Endothelial cell of umbilical vein (primary cell): ENCODE measurements around the gene PRKAR1A. TPM values are rescaled to one million over a fixed set of nuclear protein-coding genes. Genes with fewer than 3 reads are reported as not detected.

Experiments
- BruUV-seq: library from RNA; stranded (reverse); fragments of 400-500 nt; replicated peaks from 2 replicates; lab custom pipeline; 2021; lab: Mats Ljungman, UMichigan
- CTCF ChIA-PET: fragments of 300-600, 350-600 bp; sonication (Branson Sonifier 250); formaldehyde crosslinking; loops from one replicate; lab custom pipeline; 2021; ENCODE audit warnings: antibody characterized with exemption, inconsistent platforms; lab: Charles Lee
- POLR2A ChIA-PET: fragments of 300-600, 350-600 bp; sonication (Branson Sonifier 250); formaldehyde crosslinking; loops from one replicate; lab custom pipeline; 2021; ENCODE audit warnings: antibody characterized with exemption, inconsistent platforms; lab: Charles Lee
- DNase-seq: peaks from one replicate; pipeline ENCODE4 v3.0.0-alpha.2; 2011; ENCODE audit warnings: low read depth, low spot score
- FAIRE-seq: peaks from 2 replicates; lab custom pipeline; 2011; peaks lifted over from hg19 to GRCh38; lab: Jason Lieb, UNC
- H2AFZ ChIP-seq: 2 replicates; pipeline ENCODE4 v1.6.0; 2012; ENCODE audit warnings: low read depth, low read length, control low read depth, inconsistent platforms
- H3K27ac ChIP-seq: 2 replicates; pipeline ENCODE4 v1.5.1; 2011; ENCODE audit warnings: low read depth, mild to moderate bottlenecking, control low read depth, low read length, moderate library complexity; ENCODE audit not compliant: insufficient read depth
- H3K27me3 ChIP-seq, 2 experiments: 2 replicates each; pipeline versions ENCODE4 v1.6.0 to v1.6.1; 2011; ENCODE audit warnings: low read length in 2 of 2, mixed read lengths in 1 of 2; ENCODE audit not compliant: control insufficient read depth in 2 of 2, insufficient read depth in 2 of 2
- H3K36me3 ChIP-seq, 2 experiments: 2 replicates in 1 of 2; 3 replicates in 1 of 2; pipeline ENCODE4 v1.5.1; 2011; ENCODE audit warnings: low read length in 2 of 2, mild to moderate bottlenecking in 1 of 2, moderate library complexity in 1 of 2; ENCODE audit not compliant: control insufficient read depth in 2 of 2, insufficient read depth in 2 of 2; ENCODE audit errors: extremely low read depth in 1 of 2
- H3K4me1 ChIP-seq: 3 replicates; pipeline ENCODE4 v1.5.1; 2011; ENCODE audit warnings: mild to moderate bottlenecking, low read length; ENCODE audit not compliant: control insufficient read depth, insufficient read depth; ENCODE audit errors: extremely low read depth
- H3K4me2 ChIP-seq: 2 replicates; pipeline ENCODE4 v1.6.1; 2011; ENCODE audit warnings: low read length, control low read depth, mixed read lengths; ENCODE audit not compliant: insufficient read depth
- H3K4me3 ChIP-seq, 3 experiments: fragments of 200-600 bp in 1 of 3; sonication (generic), shearing (Covaris generic) in 1 of 3; replicated peaks in 1 of 3; 2 replicates each; pipeline ENCODE4 v1.5.1; 2011 to 2016; ENCODE audit warnings: control low read depth in 3 of 3, low read length in 3 of 3, mild to moderate bottlenecking in 2 of 3, inconsistent platforms in 1 of 3, low read depth in 1 of 3, moderate library complexity in 1 of 3; ENCODE audit not compliant: insufficient read depth in 1 of 3
- H3K79me2 ChIP-seq: 2 replicates; pipeline ENCODE4 v1.6.0; 2012; ENCODE audit warnings: low read length, inconsistent platforms; ENCODE audit not compliant: control insufficient read depth, insufficient read depth
- H3K9ac ChIP-seq: replicated peaks from 2 replicates; pipeline ENCODE3; 2011; ENCODE audit warnings: low read length, control low read depth; ENCODE audit not compliant: insufficient read depth; ENCODE audit errors: extremely low read depth
- H3K9me1 ChIP-seq: replicated peaks from 3 replicates; pipeline ENCODE4 v1.6.0; 2011; ENCODE audit warnings: mild to moderate bottlenecking, low read length; ENCODE audit not compliant: control insufficient read depth, insufficient read depth; ENCODE audit errors: extremely low read depth
- H3K9me3 ChIP-seq: replicated peaks from 2 replicates; pipeline ENCODE4 v1.5.1; 2012; ENCODE audit warnings: low read length, inconsistent platforms; ENCODE audit not compliant: control insufficient read depth, insufficient read depth
- H4K20me1 ChIP-seq: replicated peaks from 2 replicates; pipeline ENCODE3; 2011; ENCODE audit warnings: mild to moderate bottlenecking, low read length; ENCODE audit not compliant: control insufficient read depth, insufficient read depth; ENCODE audit errors: extremely low read depth
- EZH2 ChIP-seq: IDR thresholded peaks from 2 replicates; pipeline ENCODE4 v1.6.1; 2012; ENCODE audit warnings: borderline replicate concordance, low read depth, mild to moderate bottlenecking, moderate library complexity, low read length, inconsistent platforms; ENCODE audit not compliant: severe bottlenecking
- FOS ChIP-seq: IDR thresholded peaks from 2 replicates; pipeline ENCODE4 v1.6.1; 2011; ENCODE audit warnings: mild to moderate bottlenecking, low read length, moderate library complexity, borderline replicate concordance; ENCODE audit not compliant: insufficient read depth
- GATA2 ChIP-seq: IDR thresholded peaks from 2 replicates; pipeline ENCODE4 v1.7.0; 2011; ENCODE audit warnings: low read depth, mild to moderate bottlenecking, moderate library complexity, mixed read lengths, low read length; ENCODE audit not compliant: insufficient read length, insufficient read depth
- JUN ChIP-seq: IDR thresholded peaks from 2 replicates; pipeline ENCODE4 v1.6.1; 2011; ENCODE audit warnings: borderline replicate concordance, low read depth; ENCODE audit not compliant: insufficient read length, insufficient read depth
- MYC ChIP-seq: IDR thresholded peaks from one replicate; pipeline ENCODE4 v1.6.1; 2011; ENCODE audit warnings: mild to moderate bottlenecking, low read depth, low read length
- POLR2A ChIP-seq: IDR thresholded peaks from 2 replicates; pipeline ENCODE4 v1.6.1; 2012; ENCODE audit warnings: low read depth, mild to moderate bottlenecking, control low read depth, low read length
- POLR2AphosphoS5 ChIP-seq: IDR thresholded peaks from 2 replicates; pipeline ENCODE4 v1.6.1; 2012; ENCODE audit warnings: low read depth, mild to moderate bottlenecking, control low read depth, low read length, moderate library complexity; ENCODE audit not compliant: insufficient read depth
- dilution Hi-C: fragments of 300-500 bp; cut with MboI; formaldehyde crosslinking; loops from one replicate; pipeline ENCODE4 v1.15.0; 2019; ENCODE audit warnings: low sequenced_read_pairs; ENCODE audit not compliant: extremely low pct_ligation_motif_present
- intact Hi-C: fragments of 100-400 bp; cut with micrococcal nuclease; formaldehyde crosslinking; loops from one replicate; pipeline ENCODE4 v1.10.0; 2022
- polyA plus RNA-seq, 4 experiments: library from polyadenylated mRNA; depleted of rRNA in 3 of 4; stranded (reverse) in 3 of 4; unstranded in 1 of 4; fragments of >200 nt; gene quantifications; 2 replicates each; pipeline versions ENCODE4 v1.2.1 to v1.2.3, GENCODE V29; 2011 to 2012; ENCODE audit warnings: missing spikeins in 1 of 4
- total RNA-seq: library from RNA; stranded (reverse); gene quantifications from 2 replicates; pipeline ENCODE4 v1.2.3, GENCODE V29; 2021
- TF ChIP-seq, protein P1 (sequence below), 2 donors: IDR thresholded peaks; 1 replicate in 1 of 2; 2 replicates in 1 of 2; pipeline ENCODE4 v1.5.1; 2011; ENCODE audit warnings: low read length in 2 of 2, mild to moderate bottlenecking in 2 of 2, moderate library complexity in 2 of 2, control low read depth in 1 of 2, inconsistent platforms in 1 of 2, low read depth in 1 of 2; ENCODE audit not compliant: insufficient read depth in 1 of 2; ENCODE audit errors: extremely low read depth in 1 of 2
- TF ChIP-seq, protein P2 (sequence below): IDR thresholded peaks from 2 replicates; pipeline ENCODE4 v1.6.1; 2011; ENCODE audit not compliant: insufficient read depth, insufficient read length

The PRKAR1A gene
- total and polyA plus RNA-seq, 2 donors (not counting 3 experiments of a cell fraction or from before 2014, with no cell fraction given), result 92.0 to 257 TPM

DNA sequence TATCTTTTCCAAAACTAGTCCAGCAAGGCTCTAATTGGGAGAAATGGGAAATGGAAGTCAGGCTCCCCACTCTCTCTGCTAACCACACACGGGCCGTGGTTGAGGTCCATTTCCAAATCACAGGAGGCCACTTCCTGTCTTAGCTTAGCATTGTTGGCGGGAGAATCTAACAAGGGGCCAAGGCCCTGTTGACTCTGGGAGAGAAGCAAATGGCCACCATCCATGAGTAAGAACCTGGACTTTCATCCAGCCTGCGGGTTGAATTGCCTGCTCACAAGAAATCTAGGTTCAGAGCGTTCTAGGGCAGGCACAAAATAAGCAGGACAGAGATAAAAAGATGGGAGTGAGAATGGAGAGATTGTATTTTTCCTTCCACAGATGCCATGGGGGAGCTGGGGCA lies 83.3 kb downstream of the PRKAR1A start:
- FAIRE-seq (no peak), DNase-seq (no peak)
- no peaks in the 10 kb centered on the region for H3K36me3 ChIP-seq
- intact Hi-C loops, result no loop called here
- H3K9me3 ChIP-seq, result no peaks in the 10 kb centered on the region
- H3K4me2 ChIP-seq, result no peak overlapping the region
- no peak overlapping the region for H3K4me3 ChIP-seq
- no peak overlapping the region for H3K27ac ChIP-seq
- H3K4me1 ChIP-seq, result peaks cover under 1% of the 10 kb centered on the region
- ChIA-PET CTCF (interaction anchor here (0.6 to 1.3 kb wide), 2 partner anchors 16 to 129 kb away, joined by 3 to 4 read pairs; no protein-coding TSS in a partner anchor), POLR2A (no interaction called here)
- H3K27me3 ChIP-seq, result peaks cover 20 to 25% of the 10 kb centered on the region in 2 experiments
- H3K79me2 ChIP-seq, result no peaks in the 10 kb centered on the region
- H3K9ac ChIP-seq, result no peak overlapping the region
- no TSS peak for BruUV-seq
- H2AFZ ChIP-seq, result no peak overlapping the region
- dilution Hi-C loops, result no loop called here
- H4K20me1 ChIP-seq, result no peaks in the 10 kb centered on the region
- no peak for TF ChIP-seq EZH2
- TF ChIP-seq, protein P1, sequence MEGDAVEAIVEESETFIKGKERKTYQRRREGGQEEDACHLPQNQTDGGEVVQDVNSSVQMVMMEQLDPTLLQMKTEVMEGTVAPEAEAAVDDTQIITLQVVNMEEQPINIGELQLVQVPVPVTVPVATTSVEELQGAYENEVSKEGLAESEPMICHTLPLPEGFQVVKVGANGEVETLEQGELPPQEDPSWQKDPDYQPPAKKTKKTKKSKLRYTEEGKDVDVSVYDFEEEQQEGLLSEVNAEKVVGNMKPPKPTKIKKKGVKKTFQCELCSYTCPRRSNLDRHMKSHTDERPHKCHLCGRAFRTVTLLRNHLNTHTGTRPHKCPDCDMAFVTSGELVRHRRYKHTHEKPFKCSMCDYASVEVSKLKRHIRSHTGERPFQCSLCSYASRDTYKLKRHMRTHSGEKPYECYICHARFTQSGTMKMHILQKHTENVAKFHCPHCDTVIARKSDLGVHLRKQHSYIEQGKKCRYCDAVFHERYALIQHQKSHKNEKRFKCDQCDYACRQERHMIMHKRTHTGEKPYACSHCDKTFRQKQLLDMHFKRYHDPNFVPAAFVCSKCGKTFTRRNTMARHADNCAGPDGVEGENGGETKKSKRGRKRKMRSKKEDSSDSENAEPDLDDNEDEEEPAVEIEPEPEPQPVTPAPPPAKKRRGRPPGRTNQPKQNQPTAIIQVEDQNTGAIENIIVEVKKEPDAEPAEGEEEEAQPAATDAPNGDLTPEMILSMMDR (IDR thresholded peaks at IDR 0.05; ENCODE audit: extremely low read depth in 1 of 2, insufficient read depth in 1 of 2, low read depth in 1 of 2, low read length in 2 of 2), result no peak
- no peak for TF ChIP-seq JUN
- TF ChIP-seq, protein P2, sequence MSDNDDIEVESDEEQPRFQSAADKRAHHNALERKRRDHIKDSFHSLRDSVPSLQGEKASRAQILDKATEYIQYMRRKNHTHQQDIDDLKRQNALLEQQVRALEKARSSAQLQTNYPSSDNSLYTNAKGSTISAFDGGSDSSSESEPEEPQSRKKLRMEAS, result no peak
- no peak for TF ChIP-seq GATA2
- no peak for TF ChIP-seq POLR2A
- no peak for TF ChIP-seq MYC
- TF ChIP-seq FOS, result no peak
- no peak for TF ChIP-seq POLR2AphosphoS5
- no peaks in the 10 kb centered on the region for H3K9me1 ChIP-seq
